ENCODE results near the gene VKORC1.
A peak's percentile ranks its signal among the peaks of the same experiment; 100 is the strongest.

The VKORC1 gene

DNA sequence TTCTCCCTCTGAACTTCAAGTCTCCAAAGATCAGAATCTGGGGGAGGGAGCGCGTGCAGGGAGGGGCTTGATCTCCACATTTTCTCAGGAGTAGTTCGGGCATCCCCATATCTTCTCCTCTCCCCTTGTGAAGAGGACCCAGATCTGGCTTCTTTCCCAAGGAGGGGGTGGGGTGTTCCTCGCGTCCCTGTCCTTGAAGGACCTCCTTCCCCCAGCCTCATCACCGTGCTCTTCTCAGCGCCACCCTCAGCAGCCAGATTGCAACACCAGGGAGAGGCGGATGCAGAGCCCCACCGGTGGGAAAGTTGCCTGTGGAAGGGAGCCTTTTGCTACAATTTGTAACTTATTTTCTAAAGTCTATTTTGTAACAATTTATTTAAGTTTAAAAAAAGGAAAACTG, 11.5 kb downstream of the VKORC1 start:
- DNase-seq (ENCODE audit: low read depth in 2 of 2): no peak

- DNase-seq (ENCODE audit: low read depth in 2 of 2): no peak
These were observed 12.1 kb downstream of the VKORC1 start for GRCh38 chr16:31082368-31083045.

GRCh38 chr16:31081428-31082351, 12.9 kb downstream of the VKORC1 start:
- no peak for DNase-seq (ENCODE audit: low read depth in 2 of 2)

DNA sequence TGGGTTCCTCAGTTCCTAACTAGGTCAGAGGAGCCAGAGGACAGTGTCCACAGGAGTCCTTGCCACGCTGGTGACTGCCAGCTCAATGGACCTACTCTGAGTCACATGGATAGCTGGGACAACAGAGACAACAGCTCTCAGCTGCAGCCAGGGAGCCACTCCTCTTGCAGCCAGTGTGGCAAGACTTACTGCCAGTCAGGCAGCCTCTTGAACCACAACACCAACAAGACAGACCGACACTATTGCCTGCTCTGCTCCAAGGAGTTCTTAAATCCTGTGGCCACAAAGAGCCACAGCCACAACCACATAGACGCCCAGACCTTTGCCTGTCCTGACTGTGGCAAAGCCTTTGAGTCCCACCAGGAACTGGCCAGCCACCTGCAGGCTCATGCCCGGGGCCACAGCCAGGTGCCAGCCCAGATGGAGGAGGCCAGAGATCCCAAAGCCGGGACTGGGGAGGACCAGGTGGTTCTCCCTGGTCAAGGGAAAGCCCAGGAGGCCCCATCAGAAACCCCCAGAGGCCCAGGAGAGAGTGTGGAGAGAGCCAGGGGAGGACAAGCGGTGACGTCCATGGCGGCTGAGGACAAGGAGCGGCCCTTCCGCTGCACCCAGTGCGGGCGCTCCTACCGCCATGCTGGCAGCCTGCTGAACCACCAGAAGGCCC, 13.7 kb downstream of the VKORC1 start:
- DNase-seq (ENCODE audit: low read depth in 2 of 2): no peak

DNA sequence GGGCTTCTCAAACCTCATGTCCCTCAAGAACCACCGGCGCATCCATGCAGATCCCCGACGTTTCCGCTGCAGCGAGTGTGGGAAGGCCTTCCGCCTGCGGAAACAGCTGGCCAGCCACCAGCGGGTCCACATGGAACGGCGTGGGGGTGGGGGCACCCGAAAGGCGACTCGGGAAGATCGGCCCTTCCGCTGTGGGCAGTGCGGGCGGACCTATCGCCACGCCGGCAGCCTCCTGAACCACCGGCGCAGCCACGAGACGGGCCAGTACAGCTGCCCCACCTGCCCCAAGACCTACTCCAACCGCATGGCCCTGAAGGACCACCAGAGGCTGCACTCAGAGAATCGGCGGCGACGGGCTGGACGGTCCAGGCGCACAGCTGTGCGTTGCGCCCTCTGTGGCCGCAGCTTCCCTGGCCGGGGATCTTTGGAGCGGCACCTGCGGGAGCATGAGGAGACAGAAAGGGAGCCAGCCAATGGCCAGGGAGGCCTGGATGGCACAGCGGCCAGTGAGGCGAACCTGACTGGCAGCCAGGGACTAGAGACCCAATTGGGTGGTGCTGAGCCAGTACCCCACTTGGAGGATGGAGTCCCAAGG, 14.5 kb downstream of the VKORC1 start:
- no peak for DNase-seq (ENCODE audit: low read depth in 2 of 2)

GRCh38 chr16:31079342-31079944, 15.2 kb downstream of the VKORC1 start:
- DNase-seq (ENCODE audit: low read depth in 2 of 2): no peak

DNA sequence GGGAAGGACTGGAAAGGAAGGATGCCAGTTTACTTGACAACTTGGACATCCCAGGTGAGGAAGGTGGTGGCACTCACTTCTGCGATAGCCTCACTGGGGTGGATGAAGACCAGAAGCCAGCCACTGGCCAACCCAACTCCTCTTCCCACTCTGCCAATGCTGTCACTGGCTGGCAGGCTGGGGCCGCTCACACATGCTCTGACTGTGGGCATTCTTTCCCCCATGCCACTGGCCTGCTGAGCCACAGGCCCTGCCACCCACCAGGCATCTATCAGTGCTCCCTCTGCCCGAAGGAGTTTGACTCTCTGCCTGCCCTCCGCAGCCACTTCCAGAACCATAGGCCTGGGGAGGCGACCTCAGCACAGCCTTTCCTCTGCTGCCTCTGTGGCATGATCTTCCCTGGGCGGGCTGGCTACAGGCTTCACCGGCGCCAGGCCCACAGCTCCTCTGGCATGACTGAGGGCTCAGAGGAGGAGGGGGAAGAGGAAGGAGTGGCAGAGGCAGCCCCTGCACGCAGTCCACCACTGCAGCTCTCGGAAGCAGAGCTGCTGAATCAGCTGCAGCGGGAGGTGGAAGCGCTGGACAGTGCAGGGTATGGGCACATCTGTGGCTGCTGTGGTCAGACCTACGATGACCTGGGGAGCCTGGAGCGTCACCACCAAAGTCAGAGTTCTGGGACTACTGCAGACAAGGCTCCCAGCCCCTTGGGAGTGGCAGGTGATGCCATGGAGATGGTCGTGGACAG, 15.8 kb downstream of the VKORC1 start:
- DNase-seq (ENCODE audit: low read depth in 2 of 2): no peak

GRCh38 chr16:31077592-31078396, 16.8 kb downstream of the VKORC1 start:
- DNase-seq (ENCODE audit: low read depth in 2 of 2): no peak

- no peak for DNase-seq (ENCODE audit: low read depth in 2 of 2)
These were observed 17.6 kb downstream of the VKORC1 start for GRCh38 chr16:31077024-31077423.

GRCh38 chr16:31076319-31076718, 18.3 kb downstream of the VKORC1 start:
- DNase-seq (ENCODE audit: low read depth in 2 of 2): no peak

DNA sequence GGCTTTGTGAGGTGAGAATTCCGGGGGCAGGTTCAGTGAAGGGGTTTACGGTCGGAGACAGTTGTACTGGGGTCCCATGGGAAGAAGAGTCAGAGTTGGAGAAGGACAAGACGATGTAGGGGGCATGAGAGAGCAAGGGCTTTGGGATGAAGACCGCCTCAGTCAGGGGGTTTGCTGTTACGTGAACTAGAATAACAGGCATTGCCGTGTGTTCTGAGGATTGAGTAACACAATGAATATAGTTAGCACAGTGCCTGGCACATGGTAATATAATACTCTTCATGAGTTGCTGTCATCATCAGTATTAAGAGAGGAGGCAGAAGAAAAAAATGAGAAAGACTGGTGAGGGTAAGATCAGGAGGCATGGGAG, 19.8 kb downstream of the VKORC1 start:
- no peak for DNase-seq (ENCODE audit: low read depth in 2 of 2)

- DNase-seq (ENCODE audit: low read depth in 2 of 2): peak; percentile 93 to 97
These were observed 20.4 kb downstream of the VKORC1 start, which contains the start of the genes ZNF646 and ZNF668 for GRCh38 chr16:31073970-31074813. Gene ZNF646 (plus strand): TSS chr16:31074422. CDS start chr16:31076325, 1,903 bp downstream. Gene ZNF668 (minus strand): TSS chr16:31074240. CDS start chr16:31064459, 9,781 bp downstream.

GRCh38 chr16:31073142-31073969, 21.2 kb downstream of the VKORC1 start:
- peak; percentile 84 to 87 for DNase-seq (ENCODE audit: low read depth in 2 of 2)

GRCh38 chr16:31072540-31073141, 22.0 kb downstream of the VKORC1 start:
- no peak for DNase-seq (ENCODE audit: low read depth in 2 of 2)

DNA sequence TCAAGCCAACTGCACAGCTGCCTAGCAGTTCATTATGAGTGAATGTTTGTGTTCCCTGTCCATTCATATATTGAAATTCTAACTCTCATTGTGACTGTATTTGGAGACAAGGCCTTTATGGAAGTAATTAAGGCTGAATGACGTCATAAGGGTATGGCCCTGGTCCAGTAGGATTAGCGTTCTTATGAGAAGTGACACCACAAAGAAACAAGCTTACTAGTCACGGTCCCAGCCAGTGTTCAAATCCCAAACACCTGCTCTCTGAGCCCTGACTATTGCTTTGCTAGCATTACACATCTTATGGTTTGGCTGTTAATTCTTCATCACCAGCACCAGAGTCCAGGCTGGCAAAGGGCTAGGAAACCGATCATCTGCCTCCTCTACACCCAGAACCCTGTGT, 22.7 kb downstream of the VKORC1 start:
- no peak for DNase-seq (ENCODE audit: low read depth in 2 of 2)

DNA sequence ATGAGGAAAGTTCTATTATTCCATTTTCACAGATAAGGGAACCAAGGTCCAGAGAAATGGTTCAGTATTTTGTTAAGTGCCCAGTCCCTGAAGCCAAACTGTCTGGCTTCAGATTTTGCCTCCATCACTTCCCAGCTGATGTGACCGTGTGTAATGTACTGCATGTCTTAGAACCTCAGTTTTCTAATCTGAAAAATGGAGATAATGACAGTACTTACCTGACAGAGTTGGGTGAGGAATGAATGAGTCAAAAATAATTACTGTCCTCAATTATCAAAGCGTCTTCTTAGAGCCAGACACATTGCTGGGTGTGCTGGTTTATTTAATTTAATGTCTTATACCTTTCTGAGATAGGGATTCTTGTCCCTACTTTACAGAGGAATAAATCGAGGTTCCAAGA, 27.3 kb downstream of the VKORC1 start:
- no peak for DNase-seq (ENCODE audit: low read depth in 2 of 2)

DNA sequence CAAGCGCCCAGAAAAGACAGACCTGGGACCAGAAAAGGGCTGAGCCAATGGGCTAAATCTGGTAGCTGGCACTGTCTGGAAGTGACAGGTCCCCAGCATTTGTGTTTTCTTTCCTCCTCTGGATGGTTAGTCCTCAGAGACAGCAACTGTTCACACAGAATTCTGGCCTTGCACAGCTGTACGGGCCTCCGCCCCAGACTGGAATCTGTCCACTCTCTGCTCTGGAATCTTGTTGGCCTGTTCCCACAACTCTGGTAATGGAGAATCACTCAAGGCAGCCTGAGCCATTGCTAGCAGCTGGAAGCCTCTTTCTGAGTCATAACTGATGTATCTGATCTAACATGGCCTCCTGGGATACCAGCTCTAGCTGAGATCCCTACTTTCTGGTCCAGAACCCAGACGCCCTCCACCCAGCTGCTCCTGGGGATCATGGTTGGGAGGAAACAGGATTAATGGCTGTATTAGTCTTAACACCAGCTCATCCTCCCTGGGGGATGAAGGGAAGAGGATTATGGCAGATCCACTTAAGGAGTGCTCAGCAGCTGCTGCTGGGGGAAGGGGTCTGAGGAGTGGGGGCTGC, 29.6 kb downstream of the VKORC1 start:
- DNase-seq (ENCODE audit: low read depth in 2 of 2): no peak

Measured in stimulated activated CD8-positive, alpha-beta memory T cell treated with anti-CD3 and anti-CD28 coated beads, Interleukin-2, amount 100 ng/mL, for 48 hours (primary cell).